CD4-positive, alpha-beta T cell (primary cell): Measurements from ENCODE around the gene GFOD1. TPM values are rescaled to one million over a fixed set of nuclear protein-coding genes. Genes with fewer than 3 reads are reported as not detected.

Source experiments
- ATAC-seq: fragments of 200-7000 bp; cut with Tn5 transposase; one replicate; pipeline ENCODE4 v1.10.0; 2022; ENCODE audit warnings: mild to moderate bottlenecking; ENCODE audit not compliant: poor library complexity
- CTCF ChIA-PET: fragments of 350-600 bp; sonication (Branson Sonifier 250); formaldehyde crosslinking; loops from one replicate; lab custom pipeline; 2021; ENCODE audit warnings: antibody characterized with exemption, inconsistent platforms; lab: Charles Lee
- POLR2A ChIA-PET: fragments of 350-600 bp; sonication (Branson Sonifier 250); formaldehyde crosslinking; loops from one replicate; lab custom pipeline; 2021; ENCODE audit warnings: antibody characterized with exemption, inconsistent platforms; lab: Charles Lee
- DNase-seq, 14 experiments: peaks; one replicate each; pipeline ENCODE4 v3.0.0-alpha.2; 2013 to 2020; ENCODE audit warnings: mixed read lengths in 2 of 14
- H3K27ac ChIP-seq, 2 donors: one replicate each; pipeline versions ENCODE4 v1.5.1 to v1.7.0; 2013; ENCODE audit warnings: low read length in 2 of 2, low read depth in 1 of 2, mild to moderate bottlenecking in 1 of 2
- H3K27me3 ChIP-seq, 2 experiments: 1 replicate in 1 of 2; 2 replicates in 1 of 2; pipeline versions ENCODE4 v1.6.1 to v1.7.0; 2013; ENCODE audit warnings: low read length in 2 of 2, control low read depth in 1 of 2, mild to moderate bottlenecking in 1 of 2, moderate library complexity in 1 of 2; ENCODE audit not compliant: insufficient read depth in 2 of 2, control insufficient read depth in 1 of 2
- H3K36me3 ChIP-seq: one replicate; pipeline ENCODE4 v1.6.1; 2013; ENCODE audit warnings: low read length, control low read depth; ENCODE audit not compliant: insufficient read depth
- H3K4me1 ChIP-seq: one replicate; pipeline ENCODE4 v1.6.1; 2013; ENCODE audit warnings: low read length, control low read depth; ENCODE audit not compliant: insufficient read depth
- H3K4me3 ChIP-seq: one replicate; pipeline ENCODE4 v1.5.1; 2013; ENCODE audit warnings: mild to moderate bottlenecking, low read length, moderate library complexity
- H3K9me3 ChIP-seq, 2 experiments: 1 replicate in 1 of 2; 2 replicates in 1 of 2; pipeline versions ENCODE4 v1.6.1 to v1.7.0; 2013; ENCODE audit warnings: low read length in 2 of 2, mild to moderate bottlenecking in 2 of 2, control low read depth in 1 of 2, moderate library complexity in 1 of 2; ENCODE audit not compliant: control insufficient read depth in 1 of 2, insufficient read depth in 1 of 2
- H3K27ac Mint-ChIP-seq: one replicate; pipeline ENCODE4 v1.8.0; 2020; ENCODE audit warnings: mixed read lengths
- H3K27me3 Mint-ChIP-seq: one replicate; pipeline ENCODE4 v1.8.0; 2021; ENCODE audit warnings: mixed read lengths
- H3K36me3 Mint-ChIP-seq: one replicate; pipeline ENCODE4 v1.8.0; 2021; ENCODE audit warnings: low read depth, mixed read lengths
- H3K4me1 Mint-ChIP-seq: one replicate; pipeline ENCODE4 v1.8.0; 2021; ENCODE audit warnings: low read depth, mixed read lengths
- H3K4me3 Mint-ChIP-seq: one replicate; pipeline ENCODE4 v1.8.0; 2020; ENCODE audit warnings: mild to moderate bottlenecking, mixed read lengths
- H3K9me3 Mint-ChIP-seq: one replicate; pipeline ENCODE4 v1.8.0; 2020; ENCODE audit warnings: mixed read lengths
- intact Hi-C, 2 experiments: fragments of 100-400 bp; cut with DNase I in 1 of 2; cut with micrococcal nuclease in 1 of 2; formaldehyde crosslinking; loops; one replicate each; pipeline versions ENCODE4 v1.15.1 to v1.9.0; 2023 to 2025; cut with DNase I, micrococcal nuclease
- total RNA-seq, 174 experiments: library from RNA in 2 of 174; stranded (reverse) in 2 of 174; gene quantifications; one replicate each; pipeline ENCODE4 v1.2.3 and lab custom pipeline; 2021 to 2026
- TF ChIP-seq, protein P1 (sequence below): fragments of 200-600 bp; IDR thresholded peaks from one replicate; pipeline ENCODE4 v1.8.0; 2022; ENCODE audit warnings: antibody characterized with exemption, mild to moderate bottlenecking

GFOD1 gene
- total RNA-seq, 2 experiments from 2014 or later = 1.3 to 2.0 TPM

- TF ChIP-seq, protein P1, sequence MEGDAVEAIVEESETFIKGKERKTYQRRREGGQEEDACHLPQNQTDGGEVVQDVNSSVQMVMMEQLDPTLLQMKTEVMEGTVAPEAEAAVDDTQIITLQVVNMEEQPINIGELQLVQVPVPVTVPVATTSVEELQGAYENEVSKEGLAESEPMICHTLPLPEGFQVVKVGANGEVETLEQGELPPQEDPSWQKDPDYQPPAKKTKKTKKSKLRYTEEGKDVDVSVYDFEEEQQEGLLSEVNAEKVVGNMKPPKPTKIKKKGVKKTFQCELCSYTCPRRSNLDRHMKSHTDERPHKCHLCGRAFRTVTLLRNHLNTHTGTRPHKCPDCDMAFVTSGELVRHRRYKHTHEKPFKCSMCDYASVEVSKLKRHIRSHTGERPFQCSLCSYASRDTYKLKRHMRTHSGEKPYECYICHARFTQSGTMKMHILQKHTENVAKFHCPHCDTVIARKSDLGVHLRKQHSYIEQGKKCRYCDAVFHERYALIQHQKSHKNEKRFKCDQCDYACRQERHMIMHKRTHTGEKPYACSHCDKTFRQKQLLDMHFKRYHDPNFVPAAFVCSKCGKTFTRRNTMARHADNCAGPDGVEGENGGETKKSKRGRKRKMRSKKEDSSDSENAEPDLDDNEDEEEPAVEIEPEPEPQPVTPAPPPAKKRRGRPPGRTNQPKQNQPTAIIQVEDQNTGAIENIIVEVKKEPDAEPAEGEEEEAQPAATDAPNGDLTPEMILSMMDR = no peak
- no peak overlapping the region for H3K27ac Mint-ChIP-seq
- no peak for ATAC-seq
- no peaks in the 10 kb centered on the region for H3K36me3 ChIP-seq
- H3K9me3 ChIP-seq = no peaks in the 10 kb centered on the region
- H3K27me3 Mint-ChIP-seq = no peaks in the 10 kb centered on the region
- ChIA-PET CTCF (no interaction called here), POLR2A (no interaction called here)
- intact Hi-C loops = no loop called here
- H3K27me3 ChIP-seq = no peaks in the 10 kb centered on the region
- H3K4me3 Mint-ChIP-seq = no peak overlapping the region
- no peak for DNase-seq
- no peak overlapping the region for H3K4me3 ChIP-seq
- no peak overlapping the region for H3K27ac ChIP-seq
- H3K9me3 Mint-ChIP-seq = no peaks in the 10 kb centered on the region
- no peaks in the 10 kb centered on the region for H3K36me3 Mint-ChIP-seq
- peaks cover 8% of the 10 kb centered on the region for H3K4me1 ChIP-seq
- peaks cover 4% of the 10 kb centered on the region for H3K4me1 Mint-ChIP-seq
These were observed 113.5 kb downstream of the GFOD1 start for GRCh38 chr6:13373919-13374318.

GRCh38 chr6:13373488-13373886 is 113.9 kb downstream of the GFOD1 start:
- no peak overlapping the region for H3K27ac ChIP-seq
- H3K9me3 Mint-ChIP-seq = no peaks in the 10 kb centered on the region
- no peaks in the 10 kb centered on the region for H3K27me3 Mint-ChIP-seq
- H3K4me3 ChIP-seq = no peak overlapping the region
- no peak overlapping the region for H3K4me3 Mint-ChIP-seq
- H3K4me1 ChIP-seq = peaks cover 8% of the 10 kb centered on the region
- H3K36me3 Mint-ChIP-seq = no peaks in the 10 kb centered on the region
- TF ChIP-seq, protein P1 = no peak
- intact Hi-C loops = no loop called here
- peaks cover 4% of the 10 kb centered on the region for H3K4me1 Mint-ChIP-seq
- H3K27me3 ChIP-seq = no peaks in the 10 kb centered on the region
- ATAC-seq = no peak
- H3K36me3 ChIP-seq = no peaks in the 10 kb centered on the region
- ChIA-PET CTCF (no interaction called here), POLR2A (interaction anchor here (0.6 kb wide), 1 partner anchor 81 kb away, joined by 4 read pairs; no protein-coding TSS in a partner anchor)
- DNase-seq = no peak
- H3K27ac Mint-ChIP-seq = no peak overlapping the region
- H3K9me3 ChIP-seq = no peaks in the 10 kb centered on the region

- ChIA-PET POLR2A (interaction anchor here (0.6 kb wide), 1 partner anchor 81 kb away, joined by 4 read pairs; no protein-coding TSS in a partner anchor), CTCF (no interaction called here)
- H3K4me1 ChIP-seq = peaks cover 8% of the 10 kb centered on the region
- H3K9me3 ChIP-seq = no peaks in the 10 kb centered on the region
- H3K4me3 ChIP-seq = no peak overlapping the region
- H3K36me3 Mint-ChIP-seq = no peaks in the 10 kb centered on the region
- no peaks in the 10 kb centered on the region for H3K9me3 Mint-ChIP-seq
- TF ChIP-seq, protein P1 = no peak
- H3K27me3 ChIP-seq = no peaks in the 10 kb centered on the region
- H3K27me3 Mint-ChIP-seq = no peaks in the 10 kb centered on the region
- no peak overlapping the region for H3K27ac Mint-ChIP-seq
- H3K4me3 Mint-ChIP-seq = no peak overlapping the region
- no peak overlapping the region for H3K27ac ChIP-seq
- intact Hi-C loops = no loop called here
- H3K4me1 Mint-ChIP-seq = peaks cover 4% of the 10 kb centered on the region
- no peaks in the 10 kb centered on the region for H3K36me3 ChIP-seq
- no peak for DNase-seq
- ATAC-seq = no peak
These were observed 114.5 kb downstream of the GFOD1 start for GRCh38 chr6:13372688-13373487.
